HG03521 (cell line): Measurements from ENCODE around the gene GSK3B.

ENCODE experiments used
- ATAC-seq: cut with Tn5 transposase; IDR thresholded peaks from one replicate; pipeline ENCODE4 v1.9.1; 2021; ENCODE audit warnings: mild to moderate bottlenecking, moderate library complexity; ENCODE audit not compliant: unreplicated experiment

GSK3B gene

DNA sequence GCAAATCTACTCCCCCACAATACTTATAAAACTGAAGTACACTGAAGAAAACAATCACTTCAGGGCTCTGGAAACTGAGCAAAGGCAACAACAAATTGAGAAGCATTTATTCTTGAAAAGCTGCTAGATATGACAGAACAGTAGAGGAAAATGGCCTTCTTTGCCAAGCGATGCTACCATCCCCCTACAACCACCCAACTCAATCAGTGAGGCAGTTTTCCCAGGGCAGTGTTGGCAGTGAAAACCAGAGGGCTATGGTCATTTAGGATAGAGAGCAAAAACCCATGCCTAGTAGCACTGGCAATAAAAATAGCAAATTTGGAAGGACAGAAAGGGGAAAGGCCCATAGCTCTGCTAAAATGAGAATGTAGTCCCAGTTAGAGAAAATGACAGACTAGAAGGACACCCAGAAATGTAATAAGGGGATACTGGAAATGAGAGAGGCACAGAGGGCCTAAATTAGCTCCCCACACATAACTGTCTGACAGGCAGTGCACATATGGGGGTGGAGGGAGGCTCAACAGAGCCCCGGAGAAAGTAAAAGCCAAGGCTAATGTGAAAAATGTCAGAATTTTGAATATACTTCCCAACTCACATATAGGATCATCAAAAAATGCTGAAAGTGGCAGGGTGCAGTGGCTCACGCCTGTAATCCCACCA lies 143.5 kb downstream of the GSK3B start:
- ATAC-seq = no peak

DNA sequence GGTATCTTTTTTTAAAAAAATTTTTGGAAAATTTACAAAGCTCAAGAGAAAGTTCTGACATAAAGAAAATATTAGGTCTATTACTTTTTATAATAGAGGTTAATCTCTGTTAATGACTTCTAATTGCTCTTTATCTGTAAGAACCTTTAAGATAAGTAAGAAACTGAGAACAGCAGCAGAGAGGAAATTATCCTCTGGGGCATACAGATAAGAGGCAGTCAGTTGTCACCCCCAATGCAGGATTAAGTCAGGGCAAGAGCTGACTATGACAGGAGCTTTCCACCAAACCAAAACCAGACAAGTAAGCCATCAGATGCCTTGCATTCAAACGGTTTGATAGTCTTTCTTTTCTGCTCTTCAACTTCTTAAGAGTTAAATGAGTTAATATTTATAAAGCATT lies 149.0 kb downstream of the GSK3B start:
- ATAC-seq = no peak

DNA sequence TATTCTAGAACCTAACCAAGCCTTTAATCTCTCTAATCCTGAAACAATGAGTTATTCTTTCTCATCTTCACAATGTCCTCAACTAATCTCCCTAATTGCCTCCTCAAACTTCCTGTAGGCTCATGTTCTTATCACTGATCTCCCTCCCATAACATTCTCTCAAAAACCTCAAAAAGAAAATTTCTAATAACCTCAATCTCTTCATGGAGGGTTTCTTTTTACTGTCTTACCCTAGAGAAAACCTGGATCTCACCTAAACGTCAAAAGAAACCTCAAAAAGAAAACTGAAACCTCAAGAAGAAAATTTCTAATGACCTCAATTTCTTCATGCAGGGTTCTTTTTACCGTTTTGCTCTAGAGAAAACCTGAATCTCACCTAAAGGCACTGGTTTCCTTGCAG lies 150.2 kb downstream of the GSK3B start:
- no peak for ATAC-seq

DNA sequence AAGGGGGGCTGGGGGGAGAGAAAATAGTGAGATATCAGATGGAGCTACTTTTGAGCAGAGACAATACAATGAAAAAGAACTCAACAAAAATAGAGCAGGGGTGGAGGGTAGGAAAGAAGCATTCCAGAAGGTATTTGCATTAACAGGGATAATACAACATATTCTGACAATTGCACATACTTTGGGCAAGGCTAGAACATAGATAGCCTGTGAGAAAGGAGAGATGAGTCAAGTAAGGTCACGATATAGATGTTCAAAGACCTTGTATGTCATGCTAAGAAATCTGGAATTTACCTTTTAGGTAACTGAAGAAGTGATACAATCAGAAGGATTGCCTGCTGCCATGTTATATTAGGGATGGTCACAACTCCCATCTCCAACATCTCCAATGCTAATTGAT lies 155.2 kb downstream of the GSK3B start:
- no peak for ATAC-seq

DNA sequence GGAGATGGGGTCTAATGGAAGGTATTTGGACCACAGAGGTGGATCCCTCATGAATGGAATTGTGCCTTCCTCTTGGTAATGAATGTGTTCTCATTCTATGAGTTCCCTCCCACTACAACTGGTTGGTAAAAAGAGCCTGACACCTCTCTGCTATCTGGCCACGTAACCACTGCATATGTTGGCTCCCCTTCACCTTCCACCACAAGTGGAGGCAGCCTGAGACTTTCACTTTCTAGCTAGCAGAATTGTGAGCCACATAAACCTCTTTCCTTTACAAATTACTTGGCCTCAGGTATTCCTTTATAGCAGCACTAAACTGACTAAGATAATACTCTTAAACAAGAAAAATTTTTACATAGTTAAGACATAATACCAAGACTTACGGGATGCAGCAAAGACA lies 157.0 kb downstream of the GSK3B start:
- ATAC-seq = peak; percentile 97

DNA sequence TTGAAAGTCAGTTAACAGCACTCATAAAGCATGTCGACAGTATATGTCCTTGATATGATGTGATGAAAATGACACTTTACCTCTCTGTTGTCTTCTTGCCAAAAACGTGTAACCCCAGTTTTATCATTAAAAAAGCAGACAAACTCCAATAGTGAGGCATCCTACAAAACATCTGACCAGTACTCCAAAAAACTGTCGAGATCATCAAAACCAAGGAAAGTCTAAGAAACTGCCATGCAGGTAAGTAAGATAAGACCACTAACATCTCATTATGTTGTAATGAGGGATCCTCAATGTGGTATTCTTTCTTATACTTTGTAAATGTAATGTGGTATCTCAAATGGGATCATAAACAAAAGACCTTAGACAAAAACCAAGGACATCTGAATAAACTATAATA lies 160.0 kb downstream of the GSK3B start:
- ATAC-seq = no peak

DNA sequence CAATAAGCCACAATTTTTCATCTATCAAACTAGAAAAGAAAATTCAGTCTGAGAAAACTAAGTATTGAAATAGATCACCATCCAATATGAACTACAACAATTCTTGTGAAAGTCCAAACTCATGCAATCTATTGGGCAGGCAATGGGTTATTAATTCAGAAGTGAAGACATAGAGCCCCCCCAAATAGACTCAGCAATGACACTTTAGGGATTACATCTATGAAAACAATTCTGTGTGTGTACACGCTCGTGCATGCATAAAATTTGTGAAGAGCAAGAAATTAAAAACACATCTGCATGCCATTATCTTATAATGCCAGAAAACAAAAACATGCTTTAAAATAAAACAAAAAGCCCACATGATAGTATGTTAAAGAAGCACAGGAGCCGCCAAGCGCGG lies 161.0 kb downstream of the GSK3B start:
- ATAC-seq = no peak

DNA sequence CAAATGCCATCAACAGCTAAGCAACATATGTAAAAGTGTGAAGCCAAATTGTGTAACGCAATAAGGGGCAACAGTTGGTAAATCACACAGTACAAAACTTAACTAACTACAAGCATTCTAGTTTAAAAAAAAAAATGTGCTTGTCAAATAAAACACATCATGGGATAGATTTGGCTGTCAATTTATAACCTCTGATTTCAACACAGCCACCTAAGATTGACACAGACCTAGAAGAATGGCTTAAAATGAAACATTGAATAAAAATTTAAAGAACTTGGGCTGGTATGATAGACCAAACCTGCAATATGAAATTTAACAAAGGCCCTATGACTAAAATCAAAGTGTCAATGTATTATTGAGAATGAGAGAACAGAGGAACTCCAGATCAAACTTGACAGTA lies 164.0 kb downstream of the GSK3B start:
- no peak for ATAC-seq

DNA sequence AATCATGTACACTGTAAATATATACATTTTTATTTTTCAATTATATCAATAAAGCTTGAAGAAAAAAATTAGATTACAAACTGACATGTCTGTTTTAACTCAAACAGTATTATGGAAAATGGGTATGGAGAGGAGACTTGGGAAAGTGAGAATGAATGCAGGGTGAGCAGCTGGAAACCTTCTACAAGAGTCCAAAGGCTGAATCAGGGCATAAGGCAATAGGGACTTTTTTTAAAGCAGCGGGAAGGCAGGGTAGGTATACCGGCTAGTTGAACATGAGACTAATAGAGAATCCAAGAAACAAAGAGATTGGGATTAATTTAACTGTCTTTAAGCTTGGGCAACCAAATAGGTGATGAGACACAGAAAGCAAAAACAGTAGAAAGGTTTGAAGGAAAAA lies 167.1 kb downstream of the GSK3B start:
- ATAC-seq = no peak

DNA sequence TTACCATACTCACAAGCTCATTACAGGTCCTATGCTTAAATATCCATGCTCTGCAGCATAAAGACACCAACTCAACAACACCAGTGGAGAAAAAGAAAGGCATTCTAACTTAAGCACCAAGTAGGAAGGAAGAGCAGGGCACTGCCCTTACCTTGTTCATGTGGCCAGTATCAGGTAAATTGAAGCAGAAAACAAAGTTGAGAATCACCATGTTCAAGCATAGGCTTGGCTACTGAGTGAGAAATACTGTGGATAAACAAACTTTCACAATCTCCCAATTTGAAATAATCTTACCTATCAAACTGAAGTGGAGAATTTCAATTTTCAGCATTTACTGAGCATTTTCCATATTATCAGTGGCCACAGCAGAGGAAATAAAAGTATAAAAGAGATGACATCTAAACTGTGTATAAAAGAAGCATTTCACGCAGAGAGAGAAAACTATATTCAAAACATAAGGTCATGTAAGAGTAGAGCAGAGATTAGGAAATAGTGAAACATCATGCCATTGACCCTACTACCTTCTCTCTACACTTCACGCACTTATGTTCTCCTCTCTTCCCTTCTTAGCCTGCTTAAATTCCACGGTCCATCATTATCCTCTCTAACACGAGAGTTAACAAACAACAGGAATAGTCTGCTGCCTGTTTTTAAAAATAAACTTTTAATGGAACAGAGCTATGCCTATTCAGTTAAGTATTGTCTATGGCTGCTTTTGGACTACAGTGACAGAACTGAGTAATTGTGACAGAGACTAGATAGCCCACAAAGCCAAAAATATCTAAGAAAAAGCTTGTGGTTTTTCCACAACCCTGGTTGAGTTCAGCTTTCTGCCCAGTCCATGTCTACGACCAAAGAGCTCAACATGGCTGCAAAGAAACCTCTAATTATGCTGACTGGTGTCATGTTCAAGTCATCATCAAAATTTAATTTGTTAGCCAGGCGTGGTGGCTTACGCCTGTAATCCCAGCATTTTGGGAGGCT lies 169.8 kb downstream of the GSK3B start:
- no peak for ATAC-seq

DNA sequence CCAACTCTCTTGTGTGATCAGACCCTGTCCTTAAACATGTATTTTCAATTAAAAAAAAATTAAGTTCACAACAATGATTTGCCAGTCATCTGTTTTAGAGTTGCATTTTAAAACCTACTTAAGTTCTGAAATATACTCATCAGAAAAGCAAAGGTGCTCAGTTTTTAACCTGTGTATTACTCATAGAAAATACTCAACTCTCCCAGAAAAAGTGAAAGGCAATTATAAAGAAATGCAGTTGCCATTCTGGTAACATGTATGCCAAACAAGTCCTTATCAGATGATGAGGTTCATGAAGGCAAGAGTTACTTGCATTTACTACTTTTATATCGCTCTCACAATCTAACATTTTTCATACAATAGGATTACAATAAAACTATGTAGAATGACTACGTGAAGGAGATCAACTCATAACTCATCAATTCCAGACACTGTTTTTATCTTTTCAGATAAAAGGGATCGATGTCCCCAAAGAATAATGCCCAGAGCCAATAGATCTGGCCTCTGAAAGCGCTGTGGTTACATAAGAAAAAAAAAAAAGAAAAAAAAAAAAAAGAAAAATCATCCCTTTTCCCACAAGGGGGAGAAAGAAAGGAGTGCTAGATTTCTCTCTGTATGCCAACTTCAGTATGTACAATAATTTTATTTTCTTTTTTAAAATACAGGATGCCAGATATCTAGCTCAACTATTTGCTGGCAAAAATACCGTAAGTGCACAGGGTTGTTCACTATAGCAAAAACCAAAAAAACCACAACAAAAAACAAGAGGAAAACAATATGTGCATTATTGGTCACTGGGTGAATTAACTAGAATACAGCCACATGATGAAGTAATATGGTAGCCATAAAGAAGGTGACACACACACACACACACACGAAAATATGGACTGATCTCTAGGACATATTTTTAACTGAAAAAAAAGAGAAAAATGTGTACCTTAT lies 175.0 kb downstream of the GSK3B start:
- ATAC-seq = no peak

DNA sequence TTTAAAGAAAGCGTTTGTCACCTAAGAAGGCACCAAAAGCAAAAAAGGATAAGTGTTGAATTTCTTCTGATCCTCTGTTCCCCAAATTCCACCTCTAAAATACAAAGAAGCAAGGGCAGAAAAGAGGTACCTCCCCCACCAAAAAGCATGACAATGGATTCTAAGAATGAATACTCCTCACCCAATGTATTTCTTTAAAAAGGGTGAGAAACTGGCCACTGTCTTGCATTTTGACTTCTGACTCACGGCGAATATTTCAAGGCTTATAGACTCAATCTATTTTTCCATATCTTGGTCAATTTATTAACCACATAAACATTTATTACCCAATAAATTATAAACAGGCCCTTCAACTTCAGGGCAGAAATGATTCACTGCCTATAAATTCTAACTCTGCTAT lies 181.2 kb downstream of the GSK3B start:
- no peak for ATAC-seq

DNA sequence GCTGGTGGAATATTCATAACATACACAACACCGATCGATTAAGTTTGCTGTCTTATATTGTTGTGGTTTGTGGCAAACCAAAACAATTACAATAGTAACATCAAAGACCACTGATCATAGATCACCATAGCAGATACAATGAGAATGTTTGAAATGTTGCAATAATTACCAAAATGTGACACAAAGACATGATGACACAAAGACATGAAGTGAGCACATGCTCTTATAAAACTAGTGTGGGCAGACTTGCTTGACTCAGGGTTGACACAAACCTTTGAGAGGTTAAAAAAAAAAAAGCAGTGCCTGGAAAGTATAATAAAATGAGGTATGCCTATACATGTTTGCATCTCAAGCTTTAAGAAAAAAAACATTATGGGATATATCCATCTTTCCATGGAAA lies 182.0 kb downstream of the GSK3B start:
- ATAC-seq = no peak

DNA sequence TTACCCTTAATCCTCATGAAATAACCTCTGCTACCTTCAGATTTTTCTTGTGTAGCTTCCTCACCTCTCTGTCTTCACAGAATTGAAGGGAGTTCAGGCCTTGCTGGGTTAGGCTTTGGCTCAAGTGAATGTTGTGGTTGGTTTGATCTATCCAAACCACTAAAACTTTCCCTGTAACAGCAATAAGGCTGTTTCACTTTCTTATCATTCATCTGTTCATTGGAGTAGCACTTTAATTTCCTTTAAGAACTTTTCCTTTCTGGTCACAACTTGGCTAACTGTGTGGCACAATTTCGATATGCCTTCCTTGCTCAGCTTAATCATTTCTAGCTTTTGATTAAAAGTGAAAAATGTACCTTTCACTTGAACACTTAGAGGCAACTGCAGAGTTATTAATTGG lies 182.5 kb downstream of the GSK3B start:
- ATAC-seq = no peak

DNA sequence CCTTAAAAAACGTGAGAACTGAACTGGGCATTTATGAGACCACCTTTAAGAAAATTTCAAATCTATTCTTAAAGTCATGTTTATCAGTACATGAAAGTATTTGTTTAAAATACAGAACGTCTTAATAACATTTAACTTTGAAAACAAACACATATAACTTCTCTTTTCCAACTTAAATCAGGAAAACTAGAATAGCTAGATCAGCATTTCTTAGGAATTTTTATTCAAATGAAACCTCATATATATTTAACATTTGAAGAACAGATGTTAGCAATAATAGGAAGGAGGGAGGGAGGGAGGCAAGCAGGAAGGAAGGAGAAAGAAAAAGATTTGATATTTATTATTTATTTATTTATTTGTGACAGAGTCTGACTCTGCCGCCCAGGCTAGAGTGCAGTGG lies 192.2 kb downstream of the GSK3B start:
- ATAC-seq = no peak

DNA sequence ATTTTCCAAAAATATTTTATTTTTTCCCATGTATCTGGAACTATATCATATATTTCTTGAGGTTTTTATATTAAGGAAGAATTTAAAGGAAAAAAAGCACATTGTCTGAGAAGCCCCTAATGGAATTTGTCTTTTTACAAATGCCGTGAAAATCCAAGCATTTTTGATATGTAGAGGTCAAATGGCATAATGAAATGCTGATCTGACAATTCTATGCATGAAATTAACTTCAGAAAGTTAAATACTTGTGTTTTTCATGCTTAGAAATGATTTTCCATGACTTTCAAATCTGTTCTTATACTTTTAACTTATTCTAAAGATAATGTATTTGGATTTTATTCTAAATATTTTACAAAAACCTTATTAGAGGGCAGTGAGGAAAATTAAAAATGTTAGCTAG lies 193.1 kb downstream of the GSK3B start:
- ATAC-seq = no peak

DNA sequence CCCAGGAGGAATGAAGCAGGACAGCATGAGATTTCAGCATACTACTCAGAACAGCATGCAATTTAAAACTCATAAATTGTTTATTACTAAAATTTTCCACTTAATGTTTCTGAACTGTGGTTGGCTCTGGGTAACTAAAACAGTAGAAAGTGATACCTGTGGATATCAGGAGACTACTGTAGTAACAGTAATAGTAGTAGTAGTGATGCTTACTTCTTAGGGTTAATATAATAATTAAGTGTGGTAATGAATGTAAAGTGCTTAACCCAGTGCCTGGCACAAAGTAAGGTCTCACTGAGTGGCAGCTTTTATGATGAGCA lies 195.1 kb downstream of the GSK3B start:
- ATAC-seq = no peak

DNA sequence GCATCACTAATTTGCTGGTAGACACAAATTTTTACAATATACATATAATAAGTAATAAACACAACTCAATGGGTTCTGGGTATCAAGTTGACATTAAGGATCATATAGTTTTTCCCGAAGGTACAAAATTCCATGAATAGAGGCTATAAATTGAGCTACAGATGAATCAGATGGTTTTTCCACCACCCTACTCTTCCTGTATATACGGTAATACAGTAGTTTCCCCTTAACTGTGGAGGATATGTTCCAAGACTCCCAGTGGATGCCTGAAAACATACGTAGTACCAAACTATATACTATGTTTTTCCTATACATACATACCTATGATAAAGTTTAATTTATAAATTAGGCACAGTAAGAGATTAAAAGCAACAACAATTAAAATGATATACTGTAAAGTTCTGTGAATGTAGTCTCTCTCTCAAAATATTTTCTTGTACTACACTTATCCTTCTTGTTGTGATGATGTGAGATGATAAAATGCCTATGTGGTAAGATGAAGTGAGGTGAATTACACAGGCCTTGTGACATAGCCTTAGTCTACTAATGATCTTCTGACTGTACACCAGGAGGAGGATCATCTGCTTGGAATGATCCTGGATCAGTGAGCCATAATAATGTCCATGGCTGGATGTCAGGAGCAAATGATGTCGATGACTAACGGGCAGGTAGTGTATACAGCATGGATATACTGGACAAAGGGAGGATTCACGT lies 195.6 kb downstream of the GSK3B start:
- no peak for ATAC-seq

DNA sequence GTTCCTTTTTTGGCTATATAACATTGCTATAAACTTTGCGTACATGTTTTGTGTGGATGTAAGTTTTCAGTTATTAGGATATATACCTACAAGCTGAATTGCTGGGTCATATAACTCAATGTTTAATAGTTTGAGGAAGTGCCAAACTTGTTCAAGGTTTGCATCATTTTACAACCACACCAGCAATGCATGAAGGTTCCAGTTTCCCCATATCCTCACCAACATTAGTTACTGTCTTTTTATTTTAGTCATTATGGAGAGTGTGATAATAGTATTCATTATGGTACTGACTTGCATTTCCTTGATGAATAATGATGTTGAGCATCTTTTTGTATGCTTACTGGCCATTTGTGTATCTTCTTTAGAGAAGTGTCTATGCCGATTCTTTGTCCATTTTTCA lies 200.1 kb downstream of the GSK3B start:
- no peak for ATAC-seq

DNA sequence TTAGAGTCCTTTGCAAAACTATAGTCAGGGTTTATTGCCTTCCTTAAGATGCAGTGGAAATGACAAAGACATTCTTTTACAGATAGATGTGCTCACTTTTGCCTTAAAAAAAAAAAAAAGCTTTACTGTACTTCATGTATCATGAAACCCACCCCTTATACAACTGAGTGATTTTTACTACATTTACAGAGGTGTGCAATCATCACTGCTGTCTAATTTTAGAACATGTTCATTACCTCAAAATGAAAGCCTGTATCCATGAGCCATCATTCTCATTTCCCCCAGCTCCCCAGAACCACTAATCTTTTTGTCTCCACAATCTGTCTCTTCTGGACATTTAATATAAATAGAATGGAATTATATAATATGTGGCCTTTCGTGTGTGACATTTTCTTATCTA lies 200.5 kb downstream of the GSK3B start:
- no peak for ATAC-seq
